Endothelial cell of umbilical vein (primary cell): ENCODE data around the gene PRKCZ. TPM values are rescaled to one million over a fixed set of nuclear protein-coding genes. Genes with fewer than 3 reads are reported as not detected.

Experiments used
- BruUV-seq: library from RNA; stranded (reverse); fragments of 400-500 nt; replicated peaks from 2 replicates; lab custom pipeline; 2021; lab: Mats Ljungman, UMichigan
- CTCF ChIA-PET: fragments of 300-600, 350-600 bp; sonication (Branson Sonifier 250); formaldehyde crosslinking; loops from one replicate; lab custom pipeline; 2021; ENCODE audit warnings: antibody characterized with exemption, inconsistent platforms; lab: Charles Lee
- POLR2A ChIA-PET: fragments of 300-600, 350-600 bp; sonication (Branson Sonifier 250); formaldehyde crosslinking; loops from one replicate; lab custom pipeline; 2021; ENCODE audit warnings: antibody characterized with exemption, inconsistent platforms; lab: Charles Lee
- DNase-seq: peaks from one replicate; pipeline ENCODE4 v3.0.0-alpha.2; 2011; ENCODE audit warnings: low read depth, low spot score
- FAIRE-seq: peaks from 2 replicates; lab custom pipeline; 2011; peaks lifted over from hg19 to GRCh38; lab: Jason Lieb, UNC
- H2AFZ ChIP-seq: 2 replicates; pipeline ENCODE4 v1.6.0; 2012; ENCODE audit warnings: low read depth, low read length, control low read depth, inconsistent platforms
- H3K27ac ChIP-seq: 2 replicates; pipeline ENCODE4 v1.5.1; 2011; ENCODE audit warnings: low read depth, mild to moderate bottlenecking, control low read depth, low read length, moderate library complexity; ENCODE audit not compliant: insufficient read depth
- H3K27me3 ChIP-seq, 2 experiments: 2 replicates each; pipeline versions ENCODE4 v1.6.0 to v1.6.1; 2011; ENCODE audit warnings: low read length in 2 of 2, mixed read lengths in 1 of 2; ENCODE audit not compliant: control insufficient read depth in 2 of 2, insufficient read depth in 2 of 2
- H3K36me3 ChIP-seq, 2 experiments: 2 replicates in 1 of 2; 3 replicates in 1 of 2; pipeline ENCODE4 v1.5.1; 2011; ENCODE audit warnings: low read length in 2 of 2, mild to moderate bottlenecking in 1 of 2, moderate library complexity in 1 of 2; ENCODE audit not compliant: control insufficient read depth in 2 of 2, insufficient read depth in 2 of 2; ENCODE audit errors: extremely low read depth in 1 of 2
- H3K4me1 ChIP-seq: 3 replicates; pipeline ENCODE4 v1.5.1; 2011; ENCODE audit warnings: mild to moderate bottlenecking, low read length; ENCODE audit not compliant: control insufficient read depth, insufficient read depth; ENCODE audit errors: extremely low read depth
- H3K4me2 ChIP-seq: 2 replicates; pipeline ENCODE4 v1.6.1; 2011; ENCODE audit warnings: low read length, control low read depth, mixed read lengths; ENCODE audit not compliant: insufficient read depth
- H3K4me3 ChIP-seq, 3 experiments: fragments of 200-600 bp in 1 of 3; sonication (generic), shearing (Covaris generic) in 1 of 3; replicated peaks in 1 of 3; 2 replicates each; pipeline ENCODE4 v1.5.1; 2011 to 2016; ENCODE audit warnings: control low read depth in 3 of 3, low read length in 3 of 3, mild to moderate bottlenecking in 2 of 3, inconsistent platforms in 1 of 3, low read depth in 1 of 3, moderate library complexity in 1 of 3; ENCODE audit not compliant: insufficient read depth in 1 of 3
- H3K79me2 ChIP-seq: 2 replicates; pipeline ENCODE4 v1.6.0; 2012; ENCODE audit warnings: low read length, inconsistent platforms; ENCODE audit not compliant: control insufficient read depth, insufficient read depth
- H3K9ac ChIP-seq: replicated peaks from 2 replicates; pipeline ENCODE3; 2011; ENCODE audit warnings: low read length, control low read depth; ENCODE audit not compliant: insufficient read depth; ENCODE audit errors: extremely low read depth
- H3K9me1 ChIP-seq: replicated peaks from 3 replicates; pipeline ENCODE4 v1.6.0; 2011; ENCODE audit warnings: mild to moderate bottlenecking, low read length; ENCODE audit not compliant: control insufficient read depth, insufficient read depth; ENCODE audit errors: extremely low read depth
- H3K9me3 ChIP-seq: replicated peaks from 2 replicates; pipeline ENCODE4 v1.5.1; 2012; ENCODE audit warnings: low read length, inconsistent platforms; ENCODE audit not compliant: control insufficient read depth, insufficient read depth
- H4K20me1 ChIP-seq: replicated peaks from 2 replicates; pipeline ENCODE3; 2011; ENCODE audit warnings: mild to moderate bottlenecking, low read length; ENCODE audit not compliant: control insufficient read depth, insufficient read depth; ENCODE audit errors: extremely low read depth
- EZH2 ChIP-seq: IDR thresholded peaks from 2 replicates; pipeline ENCODE4 v1.6.1; 2012; ENCODE audit warnings: borderline replicate concordance, low read depth, mild to moderate bottlenecking, moderate library complexity, low read length, inconsistent platforms; ENCODE audit not compliant: severe bottlenecking
- FOS ChIP-seq: IDR thresholded peaks from 2 replicates; pipeline ENCODE4 v1.6.1; 2011; ENCODE audit warnings: mild to moderate bottlenecking, low read length, moderate library complexity, borderline replicate concordance; ENCODE audit not compliant: insufficient read depth
- GATA2 ChIP-seq: IDR thresholded peaks from 2 replicates; pipeline ENCODE4 v1.7.0; 2011; ENCODE audit warnings: low read depth, mild to moderate bottlenecking, moderate library complexity, mixed read lengths, low read length; ENCODE audit not compliant: insufficient read length, insufficient read depth
- JUN ChIP-seq: IDR thresholded peaks from 2 replicates; pipeline ENCODE4 v1.6.1; 2011; ENCODE audit warnings: borderline replicate concordance, low read depth; ENCODE audit not compliant: insufficient read length, insufficient read depth
- MYC ChIP-seq: IDR thresholded peaks from one replicate; pipeline ENCODE4 v1.6.1; 2011; ENCODE audit warnings: mild to moderate bottlenecking, low read depth, low read length
- POLR2A ChIP-seq: IDR thresholded peaks from 2 replicates; pipeline ENCODE4 v1.6.1; 2012; ENCODE audit warnings: low read depth, mild to moderate bottlenecking, control low read depth, low read length
- POLR2AphosphoS5 ChIP-seq: IDR thresholded peaks from 2 replicates; pipeline ENCODE4 v1.6.1; 2012; ENCODE audit warnings: low read depth, mild to moderate bottlenecking, control low read depth, low read length, moderate library complexity; ENCODE audit not compliant: insufficient read depth
- dilution Hi-C: fragments of 300-500 bp; cut with MboI; formaldehyde crosslinking; loops from one replicate; pipeline ENCODE4 v1.15.0; 2019; ENCODE audit warnings: low sequenced_read_pairs; ENCODE audit not compliant: extremely low pct_ligation_motif_present
- intact Hi-C: fragments of 100-400 bp; cut with micrococcal nuclease; formaldehyde crosslinking; loops from one replicate; pipeline ENCODE4 v1.10.0; 2022
- polyA plus RNA-seq, 4 experiments: library from polyadenylated mRNA; depleted of rRNA in 3 of 4; stranded (reverse) in 3 of 4; unstranded in 1 of 4; fragments of >200 nt; gene quantifications; 2 replicates each; pipeline versions ENCODE4 v1.2.1 to v1.2.3, GENCODE V29; 2011 to 2012; ENCODE audit warnings: missing spikeins in 1 of 4
- total RNA-seq: library from RNA; stranded (reverse); gene quantifications from 2 replicates; pipeline ENCODE4 v1.2.3, GENCODE V29; 2021
- TF ChIP-seq, protein P1 (sequence below): IDR thresholded peaks from 2 replicates; pipeline ENCODE4 v1.6.1; 2011; ENCODE audit not compliant: insufficient read depth, insufficient read length
- TF ChIP-seq, protein P2 (sequence below), 2 donors: IDR thresholded peaks; 1 replicate in 1 of 2; 2 replicates in 1 of 2; pipeline ENCODE4 v1.5.1; 2011; ENCODE audit warnings: low read length in 2 of 2, mild to moderate bottlenecking in 2 of 2, moderate library complexity in 2 of 2, control low read depth in 1 of 2, inconsistent platforms in 1 of 2, low read depth in 1 of 2; ENCODE audit not compliant: insufficient read depth in 1 of 2; ENCODE audit errors: extremely low read depth in 1 of 2

The PRKCZ gene
- total and polyA plus RNA-seq, 2 donors (not counting 3 experiments of a cell fraction or from before 2014, with no cell fraction given), result 0.22 to 1.7 TPM

- no TSS peak for BruUV-seq
These were observed 96.0 kb downstream of the PRKCZ start for GRCh38 chr1:2145946-2146835.

More at GRCh38 chr1:2145946-2146835, 96.0 kb downstream of the PRKCZ start:
- ChIA-PET POLR2A (no interaction called here), CTCF (no interaction called here)
- H4K20me1 ChIP-seq, result no peaks in the 10 kb centered on the region
- TF ChIP-seq, protein P1, sequence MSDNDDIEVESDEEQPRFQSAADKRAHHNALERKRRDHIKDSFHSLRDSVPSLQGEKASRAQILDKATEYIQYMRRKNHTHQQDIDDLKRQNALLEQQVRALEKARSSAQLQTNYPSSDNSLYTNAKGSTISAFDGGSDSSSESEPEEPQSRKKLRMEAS, result no peak
- TF ChIP-seq GATA2 (no peak), POLR2AphosphoS5 (no peak), JUN (no peak), MYC (no peak), FOS (no peak), EZH2 (no peak), POLR2A (no peak)
- TF ChIP-seq, protein P2, sequence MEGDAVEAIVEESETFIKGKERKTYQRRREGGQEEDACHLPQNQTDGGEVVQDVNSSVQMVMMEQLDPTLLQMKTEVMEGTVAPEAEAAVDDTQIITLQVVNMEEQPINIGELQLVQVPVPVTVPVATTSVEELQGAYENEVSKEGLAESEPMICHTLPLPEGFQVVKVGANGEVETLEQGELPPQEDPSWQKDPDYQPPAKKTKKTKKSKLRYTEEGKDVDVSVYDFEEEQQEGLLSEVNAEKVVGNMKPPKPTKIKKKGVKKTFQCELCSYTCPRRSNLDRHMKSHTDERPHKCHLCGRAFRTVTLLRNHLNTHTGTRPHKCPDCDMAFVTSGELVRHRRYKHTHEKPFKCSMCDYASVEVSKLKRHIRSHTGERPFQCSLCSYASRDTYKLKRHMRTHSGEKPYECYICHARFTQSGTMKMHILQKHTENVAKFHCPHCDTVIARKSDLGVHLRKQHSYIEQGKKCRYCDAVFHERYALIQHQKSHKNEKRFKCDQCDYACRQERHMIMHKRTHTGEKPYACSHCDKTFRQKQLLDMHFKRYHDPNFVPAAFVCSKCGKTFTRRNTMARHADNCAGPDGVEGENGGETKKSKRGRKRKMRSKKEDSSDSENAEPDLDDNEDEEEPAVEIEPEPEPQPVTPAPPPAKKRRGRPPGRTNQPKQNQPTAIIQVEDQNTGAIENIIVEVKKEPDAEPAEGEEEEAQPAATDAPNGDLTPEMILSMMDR (IDR thresholded peaks at IDR 0.05; ENCODE audit: extremely low read depth in 1 of 2, insufficient read depth in 1 of 2, low read depth in 1 of 2, low read length in 2 of 2), result no peak
- peaks cover 12% of the 10 kb centered on the region for H3K4me1 ChIP-seq
- DNase-seq (no peak), FAIRE-seq (no peak)
- H3K4me2 ChIP-seq, result no peak overlapping the region
- dilution Hi-C loops (no loop called here), intact Hi-C loops (no loop called here)
- no peaks in the 10 kb centered on the region for H3K36me3 ChIP-seq
- no peaks in the 10 kb centered on the region for H3K9me3 ChIP-seq
- no peak overlapping the region for H3K27ac ChIP-seq
- no peak overlapping the region for H3K9ac ChIP-seq
- no peaks in the 10 kb centered on the region for H3K79me2 ChIP-seq
- H2AFZ ChIP-seq, result no peak overlapping the region
- no peaks in the 10 kb centered on the region for H3K27me3 ChIP-seq
- no peak overlapping the region for H3K4me3 ChIP-seq
- H3K9me1 ChIP-seq, result no peaks in the 10 kb centered on the region
